ENCODE results near the gene IQCK.

The IQCK gene

DNA sequence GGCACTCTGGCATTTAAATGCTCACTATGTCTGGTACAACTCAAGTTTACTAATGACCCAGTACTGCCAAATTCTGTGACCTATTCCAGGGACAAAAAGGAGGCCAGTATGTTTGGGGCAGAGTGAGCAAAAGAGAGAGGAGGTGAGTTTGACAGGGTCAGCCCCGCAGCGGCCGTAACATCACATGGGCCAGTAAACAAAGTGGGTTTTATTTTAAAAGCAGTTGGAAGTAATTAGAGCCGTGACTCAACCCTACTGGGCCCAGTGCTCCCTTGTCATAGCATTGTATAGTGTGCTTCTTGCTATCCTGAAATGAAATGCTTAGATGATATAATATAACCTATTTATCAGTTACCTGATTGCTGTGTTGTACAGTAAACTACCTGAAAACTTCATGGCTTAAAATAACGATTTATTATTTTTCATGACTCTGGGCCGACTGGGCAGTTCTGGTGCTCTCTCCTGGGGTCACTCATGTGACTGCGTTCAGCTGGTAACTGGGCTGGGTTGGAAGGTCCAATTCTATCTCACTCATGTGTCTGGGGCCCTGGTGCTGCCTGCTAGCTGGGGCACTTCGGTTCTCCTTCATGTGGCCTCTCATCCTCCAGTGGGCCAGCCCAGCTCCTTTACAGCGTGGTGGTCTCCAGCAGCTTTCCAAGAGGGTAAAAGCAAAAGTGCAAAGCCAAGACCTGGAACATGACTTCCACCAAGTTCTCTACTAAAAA is 27.4 kb downstream of the IQCK start:
- DNase-seq (ENCODE audit: extremely low read depth, low read depth), result peak; percentile 31
- TF ChIP-seq, protein P1, sequence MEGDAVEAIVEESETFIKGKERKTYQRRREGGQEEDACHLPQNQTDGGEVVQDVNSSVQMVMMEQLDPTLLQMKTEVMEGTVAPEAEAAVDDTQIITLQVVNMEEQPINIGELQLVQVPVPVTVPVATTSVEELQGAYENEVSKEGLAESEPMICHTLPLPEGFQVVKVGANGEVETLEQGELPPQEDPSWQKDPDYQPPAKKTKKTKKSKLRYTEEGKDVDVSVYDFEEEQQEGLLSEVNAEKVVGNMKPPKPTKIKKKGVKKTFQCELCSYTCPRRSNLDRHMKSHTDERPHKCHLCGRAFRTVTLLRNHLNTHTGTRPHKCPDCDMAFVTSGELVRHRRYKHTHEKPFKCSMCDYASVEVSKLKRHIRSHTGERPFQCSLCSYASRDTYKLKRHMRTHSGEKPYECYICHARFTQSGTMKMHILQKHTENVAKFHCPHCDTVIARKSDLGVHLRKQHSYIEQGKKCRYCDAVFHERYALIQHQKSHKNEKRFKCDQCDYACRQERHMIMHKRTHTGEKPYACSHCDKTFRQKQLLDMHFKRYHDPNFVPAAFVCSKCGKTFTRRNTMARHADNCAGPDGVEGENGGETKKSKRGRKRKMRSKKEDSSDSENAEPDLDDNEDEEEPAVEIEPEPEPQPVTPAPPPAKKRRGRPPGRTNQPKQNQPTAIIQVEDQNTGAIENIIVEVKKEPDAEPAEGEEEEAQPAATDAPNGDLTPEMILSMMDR (IDR thresholded peaks at IDR 0.05; ENCODE audit: low read depth, low read length, missing control alignments), result no peak
- H3K4me3 ChIP-seq (replicated peaks; ENCODE audit: low read depth, low read length), result no peak overlapping the region

DNA sequence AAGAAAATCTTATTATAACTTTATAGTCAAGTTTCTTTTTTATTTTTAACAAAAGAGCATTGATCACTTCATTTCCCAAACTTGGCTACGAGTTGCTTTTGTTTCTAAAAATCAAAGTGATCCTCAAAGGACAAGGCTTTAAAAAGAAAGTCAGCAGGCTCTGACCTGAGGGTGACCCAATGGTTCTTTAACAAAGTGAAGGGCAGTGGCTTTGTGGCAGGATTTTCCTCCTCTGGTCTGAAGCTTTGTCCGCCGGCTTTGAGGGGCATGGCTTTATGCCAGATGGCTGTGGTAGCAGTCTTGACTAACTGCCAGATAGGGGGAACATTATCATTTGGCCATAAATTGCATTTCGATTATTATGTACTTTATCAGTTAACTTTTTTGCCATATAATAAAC is 28.5 kb downstream of the IQCK start:
- TF ChIP-seq, protein P1 (IDR thresholded peaks at IDR 0.05; ENCODE audit: low read depth, low read length, missing control alignments), result no peak
- H3K4me3 ChIP-seq (replicated peaks; ENCODE audit: low read depth, low read length), result no peak overlapping the region
- no peak for DNase-seq (ENCODE audit: extremely low read depth, low read depth)

DNA sequence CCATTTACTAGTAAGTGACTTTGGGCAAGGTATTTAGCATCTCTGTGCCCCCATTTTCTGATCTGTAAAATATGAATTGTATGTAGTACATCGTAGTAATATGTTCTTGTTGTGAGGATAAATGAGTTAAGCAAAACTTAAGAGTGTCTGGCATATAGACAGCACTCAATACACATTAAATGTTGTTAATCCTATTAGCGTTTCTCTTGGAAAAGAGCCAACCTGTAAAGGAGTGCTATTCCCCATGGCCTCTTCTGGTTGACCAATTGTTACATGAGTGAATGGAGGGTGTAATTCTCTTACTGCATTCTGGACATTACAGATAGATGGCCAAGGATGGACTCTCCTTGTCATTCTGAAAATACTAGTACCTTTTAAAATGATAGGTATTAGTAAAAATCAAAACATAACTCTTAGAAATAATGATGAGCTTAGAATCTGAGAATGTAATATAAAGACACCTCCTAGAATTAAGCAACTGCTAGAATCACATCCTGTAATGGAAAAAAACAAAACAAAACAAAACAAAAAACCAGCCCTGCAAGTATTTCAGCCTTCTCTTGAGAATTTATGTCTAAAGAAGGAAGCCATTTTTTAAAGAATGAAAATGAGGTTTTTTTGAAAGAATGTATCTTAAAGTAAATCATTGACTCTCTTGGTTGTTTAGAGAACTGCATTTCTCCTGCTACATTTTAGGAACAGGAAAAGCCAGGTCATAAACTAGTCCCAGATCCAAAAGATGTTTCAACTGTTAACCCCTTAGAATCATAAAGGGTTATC is 30.5 kb downstream of the IQCK start:
- DNase-seq (ENCODE audit: extremely low read depth, low read depth), result no peak
- H3K4me3 ChIP-seq (replicated peaks; ENCODE audit: low read depth, low read length), result no peak overlapping the region
- TF ChIP-seq, protein P1 (IDR thresholded peaks at IDR 0.05; ENCODE audit: low read depth, low read length, missing control alignments), result no peak

DNA sequence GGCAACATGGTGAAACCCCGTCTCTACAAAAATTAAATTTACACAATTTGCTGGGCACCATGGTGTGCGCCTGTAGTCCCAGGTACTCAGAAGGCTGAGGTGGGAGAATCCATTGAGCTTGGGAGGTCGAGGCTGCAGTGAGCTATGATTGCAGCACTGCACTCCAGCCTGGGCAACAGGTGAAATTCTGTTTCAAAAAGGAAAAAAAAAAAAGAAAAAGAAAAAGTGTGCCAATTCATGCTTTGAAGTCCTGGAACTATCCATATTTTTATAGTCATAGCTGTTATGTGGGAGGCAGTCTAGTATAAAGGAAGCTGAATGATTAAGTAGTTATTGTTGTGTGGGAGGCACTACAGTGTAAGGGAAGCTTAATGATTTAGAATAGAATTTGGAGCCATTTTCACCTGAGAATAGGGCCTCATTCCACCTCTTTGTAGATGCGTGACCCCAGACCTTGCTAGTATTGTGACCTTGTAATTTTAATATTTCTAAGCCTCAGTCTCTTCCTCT is 31.6 kb downstream of the IQCK start:
- TF ChIP-seq, protein P1 (IDR thresholded peaks at IDR 0.05; ENCODE audit: low read depth, low read length, missing control alignments), result no peak
- no peak overlapping the region for H3K4me3 ChIP-seq (replicated peaks; ENCODE audit: low read depth, low read length)
- no peak for DNase-seq (ENCODE audit: extremely low read depth, low read depth)

DNA sequence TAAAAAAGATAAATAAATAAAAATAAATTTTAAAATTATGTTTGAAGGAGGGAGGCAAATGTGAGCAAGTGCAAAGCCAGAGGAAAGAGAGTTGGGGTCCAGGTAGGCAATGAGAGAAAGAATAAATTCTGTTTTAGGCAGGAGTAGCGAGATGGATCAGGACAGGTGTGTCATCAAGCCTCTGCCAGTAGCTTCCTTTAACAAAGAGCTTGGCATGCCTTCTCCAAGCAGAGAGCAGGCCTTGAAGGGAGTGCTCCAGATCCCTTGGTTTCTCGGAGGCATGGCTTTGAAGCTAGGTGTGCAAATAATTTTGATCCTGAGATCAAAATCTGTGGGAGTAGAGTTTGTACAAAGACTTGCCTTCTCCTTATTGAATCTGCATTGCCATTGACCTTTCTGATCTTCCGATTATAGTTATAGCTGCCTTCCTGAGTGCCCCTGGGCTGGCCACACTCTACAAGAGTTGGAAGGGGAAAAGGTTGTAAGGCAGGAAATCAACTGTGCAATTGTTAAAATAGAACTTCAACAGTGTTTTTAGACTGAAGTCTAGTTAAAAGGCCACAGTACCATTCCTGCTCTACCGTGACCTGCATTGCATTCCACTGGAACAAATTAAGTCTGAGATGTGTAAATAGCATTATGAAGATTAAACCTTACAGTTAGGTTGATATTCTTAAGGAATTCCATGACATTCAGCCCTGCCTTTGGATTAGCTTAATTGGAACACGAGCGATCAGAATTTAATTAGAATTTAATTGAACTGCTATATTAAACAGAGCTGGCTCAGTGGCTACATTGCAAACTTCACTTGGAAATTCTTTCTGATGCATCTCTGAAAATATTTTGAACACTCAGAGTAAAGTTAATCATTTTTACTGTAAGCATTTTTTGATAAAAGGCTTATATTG is 33.7 kb downstream of the IQCK start:
- TF ChIP-seq, protein P1 (IDR thresholded peaks at IDR 0.05; ENCODE audit: low read depth, low read length, missing control alignments), result no peak
- no peak for DNase-seq (ENCODE audit: extremely low read depth, low read depth)
- no peak overlapping the region for H3K4me3 ChIP-seq (replicated peaks; ENCODE audit: low read depth, low read length)

Measured in HFF-Myc (cell line).